GM12878 (cell line): ENCODE measurements around the gene DCC. TPM values are rescaled to one million over a fixed set of nuclear protein-coding genes. Genes with fewer than 3 reads are reported as not detected.

Experiments
- ATAC-seq: fragments of 200-7000 bp; cut with Tn5 transposase; 3 replicates; pipeline ENCODE4 v1.9.1; 2020; ENCODE audit warnings: mild to moderate bottlenecking, moderate library complexity
- BruUV-seq: library from RNA; stranded (reverse); fragments of 400-500 nt; replicated peaks from 2 replicates; lab custom pipeline; 2021; lab: Mats Ljungman, UMichigan
- CTCF ChIA-PET: fragments of 300-600 bp; sonication (Branson Sonifier 250); formaldehyde crosslinking; extraction: SDS; loops from one replicate; lab custom pipeline; 2021; ENCODE audit warnings: inconsistent platforms; lab: Yijun Ruan, JAX
- POLR2A ChIA-PET: fragments of 350-600 bp; formaldehyde crosslinking; extraction: SDS; loops from one replicate; lab custom pipeline; 2021; ENCODE audit warnings: inconsistent platforms; lab: Charles Lee
- RAD21 ChIA-PET: fragments of 300-600 bp; sonication (Branson Sonifier 250); formaldehyde crosslinking; loops from one replicate; lab custom pipeline; 2023; ENCODE audit warnings: antibody characterized with exemption; ENCODE audit not compliant: unreplicated experiment; lab: Charles Lee
- SMC1A ChIA-PET: fragments of 300-600 bp; sonication (Branson Sonifier 250); formaldehyde crosslinking; loops from one replicate; lab custom pipeline; 2023; ENCODE audit not compliant: unreplicated experiment, uncharacterized antibody; lab: Charles Lee
- DNase-seq: peaks from one replicate; pipeline ENCODE4 v3.0.0-alpha.2; 2011; ENCODE audit warnings: low read depth, low spot score
- FAIRE-seq: peaks from 3 replicates; lab custom pipeline; 2011; peaks lifted over from hg19 to GRCh38; lab: Jason Lieb, UNC
- H2AFZ ChIP-seq: 2 replicates; pipeline ENCODE4 v1.6.0; 2011; ENCODE audit warnings: low read depth, low read length, control low read depth; ENCODE audit not compliant: control insufficient read depth
- H3K27ac ChIP-seq: 2 replicates; pipeline ENCODE4 v1.5.1; 2011; ENCODE audit warnings: control low read depth; ENCODE audit not compliant: control insufficient read depth, insufficient read depth
- H3K27me3 ChIP-seq, 2 experiments: replicated peaks in 1 of 2; 2 replicates each; pipeline versions ENCODE4 v1.6.0 to v1.6.1; 2011; ENCODE audit warnings: low read length in 1 of 2; ENCODE audit not compliant: control insufficient read depth in 2 of 2, insufficient read depth in 2 of 2
- H3K36me3 ChIP-seq, 2 experiments: 2 replicates each; pipeline ENCODE4 v1.5.1; 2011; ENCODE audit warnings: low read length in 1 of 2; ENCODE audit not compliant: control insufficient read depth in 2 of 2, insufficient read depth in 2 of 2
- H3K4me1 ChIP-seq: 2 replicates; pipeline ENCODE4 v1.6.1; 2011; ENCODE audit warnings: mild to moderate bottlenecking, low read length, moderate library complexity, mixed read lengths; ENCODE audit not compliant: control insufficient read depth, insufficient read depth
- H3K4me2 ChIP-seq: 2 replicates; pipeline ENCODE4 v1.6.0; 2011; ENCODE audit warnings: control low read depth; ENCODE audit not compliant: control insufficient read depth, insufficient read depth
- H3K4me3 ChIP-seq: fragments of 200-600 bp; sonication (generic); 2 replicates; pipeline ENCODE4 v1.5.1; 2016
- H3K79me2 ChIP-seq: 2 replicates; pipeline ENCODE4 v1.6.0; 2011; ENCODE audit warnings: low read length; ENCODE audit not compliant: control insufficient read depth, insufficient read depth
- H3K9ac ChIP-seq: 2 replicates; pipeline ENCODE4 v1.8.0; 2011; ENCODE audit warnings: low read length, control low read depth, mixed read lengths; ENCODE audit not compliant: control insufficient read depth, insufficient read depth
- H3K9me3 ChIP-seq: replicated peaks from 3 replicates; pipeline ENCODE4 v1.5.1; 2011; ENCODE audit warnings: mild to moderate bottlenecking, low read length; ENCODE audit not compliant: control insufficient read depth, insufficient read depth
- H4K20me1 ChIP-seq: 2 replicates; pipeline ENCODE4 v1.6.0; 2011; ENCODE audit not compliant: control insufficient read depth, insufficient read depth
- ASH2L ChIP-seq: fragments of 300-600, 200-600 bp; sonication (generic); IDR thresholded peaks from 2 replicates; pipeline ENCODE4 v1.6.1; 2017; ENCODE audit warnings: low read depth, mild to moderate bottlenecking, borderline replicate concordance
- ATF7 ChIP-seq: fragments of 450-650 bp; IDR thresholded peaks from 2 replicates; pipeline ENCODE4 v1.6.1; 2016; ENCODE audit warnings: low read depth, mild to moderate bottlenecking
- IKZF2 ChIP-seq, 2 experiments: fragments of 450-650 bp; IDR thresholded peaks; 2 replicates each; pipeline ENCODE4 v1.6.1; 2017; ENCODE audit warnings: mild to moderate bottlenecking in 2 of 2, moderate library complexity in 2 of 2
- IRF4 ChIP-seq: IDR thresholded peaks from 2 replicates; pipeline ENCODE4 v1.6.1; 2011; ENCODE audit warnings: low read depth, low read length
- MTA3 ChIP-seq: IDR thresholded peaks from 2 replicates; pipeline ENCODE4 v1.6.1; 2012; ENCODE audit warnings: low read length, inconsistent platforms, borderline replicate concordance
- NR2C2 ChIP-seq: IDR thresholded peaks from 2 replicates; pipeline ENCODE4 v1.6.1; 2011; ENCODE audit warnings: borderline replicate concordance, low read depth; ENCODE audit not compliant: control insufficient read depth, insufficient read length
- PAX8 ChIP-seq: fragments of 450-650 bp; IDR thresholded peaks from 2 replicates; pipeline ENCODE4 v1.6.1; 2017; ENCODE audit warnings: mild to moderate bottlenecking, moderate library complexity
- POLR2A ChIP-seq: IDR thresholded peaks from 2 replicates; pipeline ENCODE4 v1.6.1; 2011; ENCODE audit warnings: low read depth, mild to moderate bottlenecking, low read length
- STAT1 ChIP-seq: fragments of 450-650 bp; conservative IDR thresholded peaks from 2 replicates; pipeline ENCODE4 v1.6.1; 2014; ENCODE audit warnings: antibody characterized with exemption, mild to moderate bottlenecking
- USF2 ChIP-seq: IDR thresholded peaks from 2 replicates; pipeline ENCODE4 v1.6.1; 2011; ENCODE audit warnings: low read depth, low read length, improper control_type of control experiment, borderline replicate concordance
- ZBED1 ChIP-seq: IDR thresholded peaks from 2 replicates; pipeline ENCODE4 v1.6.1; 2016; ENCODE audit warnings: borderline replicate concordance
- ZBTB11 ChIP-seq: fragments of 450-650 bp; formaldehyde crosslinking; IDR thresholded peaks from 2 replicates; pipeline ENCODE4 v1.5.0; 2022; ENCODE audit warnings: mild to moderate bottlenecking, missing genetic modification characterization
- ZNF622 ChIP-seq: fragments of 450-650 bp; IDR thresholded peaks from 2 replicates; pipeline ENCODE4 v1.6.1; 2017; ENCODE audit warnings: mild to moderate bottlenecking, inconsistent platforms
- WGBS: methylation state at CpG from one replicate; pipeline ENCODE4 v1.1.6; 2016; ENCODE audit warnings: low lambda C conversion rate; ENCODE audit not compliant: insufficient replicate concordance, insufficient coverage; ENCODE audit errors: missing lambda C conversion rate; 5-methylcytosine and 5-hydroxymethylcytosine counted together
- in situ Hi-C: fragments of 300-500 bp; cut with MboI; formaldehyde crosslinking; loops from 9 replicates; pipeline ENCODE4 v1.14.3; 2018; ENCODE audit warnings: mixed read lengths
- intact Hi-C: fragments of 100-400 bp; cut with micrococcal nuclease; formaldehyde crosslinking; loops from one replicate; pipeline ENCODE4 v1.14.2; 2022; ENCODE audit not compliant: unreplicated experiment
- polyA plus RNA-seq, 11 experiments: library from polyadenylated mRNA; depleted of rRNA in 4 of 11; unstranded in 6 of 11; stranded (reverse) in 5 of 11; fragments of >200 nt; fragmentation: Nextera tagmentation in 4 of 11; fragmentation: Illumina TruSeq in 1 of 11; extraction: Ambion mirVana in 4 of 11; extraction: Trizol in 1 of 11; gene quantifications; 1 replicate in 1 of 11; 2 replicates in 10 of 11; pipeline versions ENCODE4 v1.2.1 to v1.2.3, GENCODE V29; 2011 to 2016; ENCODE audit warnings: inconsistent platforms in 2 of 11, missing spikeins in 2 of 11, low read depth in 1 of 11
- total RNA-seq, 4 experiments: library from RNA; depleted of rRNA in 3 of 4; stranded (reverse); fragments of >200 nt in 3 of 4; fragmentation: Illumina TruSeq in 1 of 4; extraction: Trizol in 1 of 4; gene quantifications; 2 replicates each; pipeline versions ENCODE4 v1.2.1 to v1.2.3, GENCODE V29; 2013 to 2021

The DCC gene
- total and polyA plus RNA-seq, 10 of the 15 experiments (the other 5 are each of a cell fraction or from before 2014, with no cell fraction given), result 0.01 TPM; not detected in 9

- H3K4me1 ChIP-seq, result no peaks in the 10 kb centered on the region
- H3K4me2 ChIP-seq, result no peak overlapping the region
- 29% methylated on average over 1 of the region's 1 CpG for WGBS
- H4K20me1 ChIP-seq, result no peaks in the 10 kb centered on the region
- no peak overlapping the region for H3K9ac ChIP-seq
- no peak overlapping the region for H2AFZ ChIP-seq
- H3K4me3 ChIP-seq, result no peak overlapping the region
- no peaks in the 10 kb centered on the region for H3K79me2 ChIP-seq
- H3K9me3 ChIP-seq, result no peaks in the 10 kb centered on the region
- no peak overlapping the region for H3K27ac ChIP-seq
- H3K36me3 ChIP-seq, result no peaks in the 10 kb centered on the region
- ChIA-PET SMC1A (no interaction called here), CTCF (no interaction called here), RAD21 (no interaction called here), POLR2A (no interaction called here)
- ATAC-seq, result no peak
- no peak for DNase-seq
- in situ Hi-C loops (no loop called here), intact Hi-C loops (no loop called here)
- no peak for TF ChIP-seq ATF7
- TF ChIP-seq USF2, result no peak
- TF ChIP-seq STAT1, result no peak
- no peak for TF ChIP-seq NR2C2
- TF ChIP-seq ZBED1, result no peak
- no peak for TF ChIP-seq ZBTB11 (CRISPR knock-in tag)
- TF ChIP-seq IRF4, result no peak
- TF ChIP-seq PAX8, result no peak
- no peak for TF ChIP-seq ZNF622
- no peak for TF ChIP-seq IKZF2 (IDR thresholded peaks at IDR 0.05)
- no peak for TF ChIP-seq POLR2A
- TF ChIP-seq ASH2L, result no peak
- TF ChIP-seq MTA3, result no peak
- no peaks in the 10 kb centered on the region for H3K27me3 ChIP-seq
- FAIRE-seq, result no peak
- no TSS peak for BruUV-seq
Measured at GRCh38 chr18:52991246-52991645, 651.2 kb downstream of the DCC start.
